Left lung (tissue), 10 donors: ENCODE results near the gene FBXL17. TPM values are rescaled to one million over a fixed set of nuclear protein-coding genes. Genes with fewer than 3 reads are reported as not detected.

Experiments
- ATAC-seq: fragments of 200-7000 bp; cut with Tn5 transposase; one replicate; pipeline ENCODE4 v1.9.1; 2020; ENCODE audit warnings: moderate library complexity
- DNase-seq, 4 donors: peaks; one replicate each; pipeline ENCODE4 v3.0.0-alpha.2; 2013 to 2020
- H3K27ac ChIP-seq, 2 donors: fragments of 200-600 bp; sonication (generic) in 1 of 2; one replicate each; pipeline versions ENCODE4 v1.5.0 to v1.8.0; 2020 to 2021
- H3K27me3 ChIP-seq, 2 donors: fragments of 200-600 bp; sonication (generic) in 1 of 2; one replicate each; pipeline versions ENCODE4 v1.5.0 to v1.8.0; 2020 to 2021
- H3K36me3 ChIP-seq, 2 donors: fragments of 200-600 bp; sonication (generic) in 1 of 2; one replicate each; pipeline versions ENCODE4 v1.5.0 to v1.8.0; 2020 to 2021
- H3K4me1 ChIP-seq, 2 donors: fragments of 200-600 bp; one replicate each; pipeline ENCODE4 v1.8.0; 2021
- H3K4me3 ChIP-seq, 2 donors: fragments of 200-600 bp; sonication (generic) in 1 of 2; one replicate each; pipeline versions ENCODE4 v1.5.0 to v1.8.0; 2020 to 2021; ENCODE audit warnings: mild to moderate bottlenecking in 1 of 2
- H3K9me3 ChIP-seq, 2 donors: fragments of 200-600 bp; sonication (generic) in 1 of 2; one replicate each; pipeline versions ENCODE4 v1.5.0 to v1.8.0; 2020 to 2021
- intact Hi-C, 2 donors: fragments of 100-400 bp; cut with DNase I; formaldehyde crosslinking; loops; one replicate each; pipeline versions ENCODE4 v1.11.2 to v1.14.2; 2022
- polyA plus RNA-seq, 6 donors: library from polyadenylated mRNA; unstranded; fragments of 120-200 nt; gene quantifications; one replicate each; pipeline ENCODE4 v1.2.1, GENCODE V29; 2013; ENCODE audit not compliant: insufficient read length in 6 of 6
- total RNA-seq, 2 donors: library from RNA; stranded (reverse); fragmentation: NEBNext Ultra II Directional; extraction: Animal tissue kit (Norgen Biotek cat#: 25700); gene quantifications; one replicate each; pipeline ENCODE4 v1.2.1, GENCODE V29; 2021
- TF ChIP-seq, protein P1 (sequence below), 2 donors: fragments of 200-600 bp; sonication (generic) in 1 of 2; IDR thresholded peaks; one replicate each; pipeline versions ENCODE4 v1.5.0 to v1.8.0; 2021; ENCODE audit warnings: antibody characterized with exemption in 2 of 2
- donor health status: DM: no; HTN: yes; CAD: no.
- donor health status: DM: no; HTN: no; CAD: no.

FBXL17 gene
- total and polyA plus RNA-seq, 8 donors = 11.8 to 23.8 (median 19.8) TPM

DNA sequence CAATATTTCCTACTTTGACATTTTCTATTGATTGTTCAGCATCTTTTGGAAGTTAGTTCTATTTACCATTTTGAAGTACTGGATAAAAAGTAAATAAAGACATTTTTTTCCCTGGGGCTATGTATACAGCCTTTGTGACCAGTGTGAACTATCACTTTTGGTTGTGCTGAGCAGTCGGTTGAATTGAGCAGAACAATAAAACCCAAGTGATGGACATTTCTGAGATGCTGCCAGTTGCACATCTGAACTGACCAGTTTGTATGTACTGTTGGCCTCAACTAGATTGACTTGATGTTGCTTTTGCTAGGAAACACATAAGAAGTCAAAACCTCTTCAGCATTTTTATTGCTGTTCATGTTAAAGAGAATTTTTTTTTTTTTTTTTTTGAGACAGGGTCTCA, 451.0 kb downstream of the FBXL17 start:
- no peaks in the 10 kb centered on the region for H3K27me3 ChIP-seq
- no peak for ATAC-seq
- no peak overlapping the region for H3K4me3 ChIP-seq
- intact Hi-C loops = no loop called here
- DNase-seq = no peak
- H3K4me1 ChIP-seq = no peaks in the 10 kb centered on the region
- TF ChIP-seq, protein P1, sequence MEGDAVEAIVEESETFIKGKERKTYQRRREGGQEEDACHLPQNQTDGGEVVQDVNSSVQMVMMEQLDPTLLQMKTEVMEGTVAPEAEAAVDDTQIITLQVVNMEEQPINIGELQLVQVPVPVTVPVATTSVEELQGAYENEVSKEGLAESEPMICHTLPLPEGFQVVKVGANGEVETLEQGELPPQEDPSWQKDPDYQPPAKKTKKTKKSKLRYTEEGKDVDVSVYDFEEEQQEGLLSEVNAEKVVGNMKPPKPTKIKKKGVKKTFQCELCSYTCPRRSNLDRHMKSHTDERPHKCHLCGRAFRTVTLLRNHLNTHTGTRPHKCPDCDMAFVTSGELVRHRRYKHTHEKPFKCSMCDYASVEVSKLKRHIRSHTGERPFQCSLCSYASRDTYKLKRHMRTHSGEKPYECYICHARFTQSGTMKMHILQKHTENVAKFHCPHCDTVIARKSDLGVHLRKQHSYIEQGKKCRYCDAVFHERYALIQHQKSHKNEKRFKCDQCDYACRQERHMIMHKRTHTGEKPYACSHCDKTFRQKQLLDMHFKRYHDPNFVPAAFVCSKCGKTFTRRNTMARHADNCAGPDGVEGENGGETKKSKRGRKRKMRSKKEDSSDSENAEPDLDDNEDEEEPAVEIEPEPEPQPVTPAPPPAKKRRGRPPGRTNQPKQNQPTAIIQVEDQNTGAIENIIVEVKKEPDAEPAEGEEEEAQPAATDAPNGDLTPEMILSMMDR (IDR thresholded peaks at IDR 0.05) = no peak
- no peak overlapping the region for H3K27ac ChIP-seq
- H3K9me3 ChIP-seq = no peaks in the 10 kb centered on the region
- no peaks in the 10 kb centered on the region for H3K36me3 ChIP-seq

DNA sequence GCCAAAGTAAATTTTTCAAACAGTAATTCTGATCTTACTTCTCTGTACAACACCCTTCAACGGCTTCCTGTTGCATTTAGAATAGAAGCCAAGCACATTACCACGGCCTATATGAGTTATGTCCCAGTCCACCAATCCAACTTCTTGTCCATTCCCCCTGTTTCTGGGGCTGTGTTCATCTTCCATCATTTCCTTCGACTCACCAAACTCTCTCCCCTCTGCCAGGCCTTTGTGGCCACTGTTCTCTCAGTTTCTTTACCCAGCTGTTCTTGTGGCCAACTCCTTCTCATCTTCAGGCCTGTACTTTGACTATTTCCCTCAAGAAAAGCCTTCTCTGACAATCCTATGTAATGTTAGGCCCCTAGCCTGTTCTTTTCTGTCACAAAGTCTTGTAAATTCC, 451.8 kb downstream of the FBXL17 start:
- Histone ChIP-seq H3K27me3 (no peaks in the 10 kb centered on the region), H3K4me3 (no peak overlapping the region), H3K27ac (no peak overlapping the region), H3K9me3 (no peaks in the 10 kb centered on the region), H3K36me3 (no peaks in the 10 kb centered on the region), H3K4me1 (no peaks in the 10 kb centered on the region)
- DNase-seq = no peak
- TF ChIP-seq, protein P1 (IDR thresholded peaks at IDR 0.05) = no peak
- intact Hi-C loops = no loop called here
- no peak for ATAC-seq

DNA sequence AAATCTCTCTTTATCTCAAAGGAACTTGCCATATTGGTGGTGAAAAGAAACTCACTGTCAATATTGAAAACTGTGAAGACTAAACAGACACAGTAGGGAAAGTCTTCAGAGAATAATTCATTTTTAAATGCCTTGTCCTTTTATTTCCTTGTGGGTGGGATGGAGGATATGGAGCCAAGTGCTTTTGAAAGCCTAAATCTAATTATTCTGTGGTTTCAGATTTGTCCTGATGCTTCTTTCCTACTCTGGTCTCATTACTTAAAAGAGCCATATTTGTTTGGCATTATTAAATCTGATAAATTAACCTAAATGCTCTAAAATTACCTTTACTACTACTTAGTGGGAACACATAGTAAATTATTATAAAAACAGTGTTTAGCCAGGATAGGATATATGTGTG, 452.8 kb downstream of the FBXL17 start:
- DNase-seq (no peak), ATAC-seq (no peak)
- no peaks in the 10 kb centered on the region for H3K27me3 ChIP-seq
- no peak overlapping the region for H3K27ac ChIP-seq
- no peak overlapping the region for H3K4me3 ChIP-seq
- H3K4me1 ChIP-seq = no peaks in the 10 kb centered on the region
- no peaks in the 10 kb centered on the region for H3K36me3 ChIP-seq
- TF ChIP-seq, protein P1 (IDR thresholded peaks at IDR 0.05) = no peak
- no peaks in the 10 kb centered on the region for H3K9me3 ChIP-seq
- intact Hi-C loops = no loop called here

DNA sequence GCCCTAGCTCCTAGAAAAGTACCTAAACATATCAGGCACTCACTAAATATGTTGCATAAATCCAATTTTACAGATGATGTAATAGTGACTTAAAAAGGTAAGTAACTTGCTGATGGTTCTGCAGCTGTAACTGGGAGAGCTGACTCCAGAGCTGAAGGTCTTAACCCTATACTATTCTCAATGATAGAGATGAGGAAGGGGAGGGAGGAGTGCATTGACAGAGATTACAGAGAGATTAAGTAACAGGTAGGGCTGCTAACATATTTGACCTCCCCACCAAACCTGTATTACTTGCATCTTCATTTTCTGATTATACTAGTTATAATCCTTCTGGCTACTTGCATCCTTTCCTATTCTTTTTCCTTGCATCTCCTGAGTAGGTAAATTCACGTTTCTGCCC, 455.8 kb downstream of the FBXL17 start:
- Histone ChIP-seq H3K4me1 (no peaks in the 10 kb centered on the region), H3K9me3 (no peaks in the 10 kb centered on the region), H3K27me3 (no peaks in the 10 kb centered on the region), H3K27ac (no peak overlapping the region), H3K36me3 (no peaks in the 10 kb centered on the region), H3K4me3 (no peak overlapping the region)
- no peak for ATAC-seq
- TF ChIP-seq, protein P1 (IDR thresholded peaks at IDR 0.05) = no peak
- DNase-seq = no peak
- intact Hi-C loops = no loop called here

DNA sequence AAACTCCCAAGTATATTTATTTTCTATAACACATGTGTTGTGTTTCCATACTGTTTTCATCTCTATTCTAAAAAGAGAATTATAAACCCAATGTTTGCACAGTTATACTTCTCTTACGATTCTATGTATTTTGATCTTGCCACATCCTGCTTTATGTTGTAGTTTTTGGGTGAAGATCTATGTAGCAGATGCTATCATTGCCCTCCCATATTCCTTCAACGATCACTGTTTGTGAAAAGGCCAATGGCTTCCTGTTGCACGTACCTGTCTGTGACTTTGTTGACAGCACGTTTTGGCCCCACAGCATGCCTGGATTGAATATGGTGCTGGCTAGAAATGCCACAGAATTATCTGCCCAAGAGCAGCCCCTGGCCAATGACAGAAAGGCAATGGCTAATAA, 456.7 kb downstream of the FBXL17 start:
- intact Hi-C loops = no loop called here
- Histone ChIP-seq H3K4me1 (no peaks in the 10 kb centered on the region), H3K27me3 (no peaks in the 10 kb centered on the region), H3K9me3 (no peaks in the 10 kb centered on the region), H3K4me3 (no peak overlapping the region), H3K36me3 (no peaks in the 10 kb centered on the region), H3K27ac (no peak overlapping the region)
- DNase-seq (no peak), ATAC-seq (no peak)
- TF ChIP-seq, protein P1 (IDR thresholded peaks at IDR 0.05) = no peak
